Suppressor macrophage (primary cell): Measurements from ENCODE around the gene NLRC5.
"Not testable (repeated sequence)": the region's sequence is repeated elsewhere in the genome, so short reads cannot be mapped to it uniquely, and the experiment has no call there.

Experiments used
- DNase-seq, 4 experiments: peaks; one replicate each; pipeline ENCODE4 v3.0.0-alpha.2; 2020 to 2022

Gene NLRC5

GRCh38 chr16:56982695-56983094 is 6.7 kb upstream of the NLRC5 start:
- DNase-seq: no peak

GRCh38 chr16:56983211-56983751 is 6.1 kb upstream of the NLRC5 start:
- DNase-seq: no peak

- no peak for DNase-seq
Observed at GRCh38 chr16:56984639-56985038, 4.7 kb upstream of the NLRC5 start.

GRCh38 chr16:56985288-56985961 is 3.9 kb upstream of the NLRC5 start:
- DNase-seq: peak; percentile 55 to 83 (median 74)

GRCh38 chr16:56985962-56986360 is 3.4 kb upstream of the NLRC5 start:
- no peak for DNase-seq

GRCh38 chr16:56986361-56986760 is 3.0 kb upstream of the NLRC5 start:
- DNase-seq: no peak

- not testable (repeated sequence) for DNase-seq
Observed at GRCh38 chr16:56986908-56987307, 2.4 kb upstream of the NLRC5 start.

GRCh38 chr16:56987692-56988091 is 1.7 kb upstream of the NLRC5 start:
- no peak for DNase-seq

- DNase-seq: peak in 2 of 4 experiments; percentile 28 to 31
Observed at GRCh38 chr16:56988161-56988947, 1.0 kb upstream of the NLRC5 start.

GRCh38 chr16:56989988-56990387 is 631 bp downstream of the NLRC5 start:
- no peak for DNase-seq

- DNase-seq: no peak
Observed at GRCh38 chr16:56990407-56991286, 1.3 kb downstream of the NLRC5 start.

GRCh38 chr16:56992431-56992830 is 3.1 kb downstream of the NLRC5 start:
- not testable (repeated sequence) for DNase-seq

- peak in 2 of 4 experiments; percentile 37 to 48 for DNase-seq
Observed at GRCh38 chr16:56993204-56993603, 3.8 kb downstream of the NLRC5 start.

- DNase-seq: no peak
Observed at GRCh38 chr16:56994311-56994710, 5.0 kb downstream of the NLRC5 start.

- DNase-seq: no peak
Observed at GRCh38 chr16:56995136-56995805, 5.9 kb downstream of the NLRC5 start.

GRCh38 chr16:56997264-56997663 is 7.9 kb downstream of the NLRC5 start:
- no peak for DNase-seq

GRCh38 chr16:56997931-56998330 is 8.6 kb downstream of the NLRC5 start:
- no peak for DNase-seq

- DNase-seq: no peak
Observed at GRCh38 chr16:56998352-56998751, 9.0 kb downstream of the NLRC5 start.

- no peak for DNase-seq
Observed at GRCh38 chr16:56998861-56999260, 9.5 kb downstream of the NLRC5 start.

- DNase-seq: peak in 1 of 4 experiments; percentile 35
Observed at GRCh38 chr16:56999409-57000270, 10.3 kb downstream of the NLRC5 start.
